HUES6 (cell line): ENCODE measurements around the gene OR3A2.
A peak's percentile ranks its signal among the peaks of the same experiment; 100 is the strongest.
"Not testable (repeated sequence)": the region's sequence is repeated elsewhere in the genome, so short reads cannot be mapped to it uniquely, and the experiment has no call there.

Source experiments
- H3K27ac ChIP-seq: 2 replicates; pipeline ENCODE4 v1.7.0; 2013; ENCODE audit warnings: low read depth, mild to moderate bottlenecking, low read length, inconsistent platforms
- H3K27me3 ChIP-seq: 2 replicates; pipeline ENCODE4 v1.6.1; 2013; ENCODE audit warnings: low read length; ENCODE audit not compliant: control insufficient read depth, insufficient read depth
- H3K36me3 ChIP-seq: 2 replicates; pipeline ENCODE4 v1.6.1; 2013; ENCODE audit warnings: low read length; ENCODE audit not compliant: control insufficient read depth, insufficient read depth
- H3K4me1 ChIP-seq: 2 replicates; pipeline ENCODE4 v1.6.1; 2013; ENCODE audit warnings: low read length; ENCODE audit not compliant: control insufficient read depth, insufficient read depth
- H3K4me3 ChIP-seq: 2 replicates; pipeline ENCODE4 v1.5.1; 2013; ENCODE audit warnings: low read depth, low read length
- H3K9ac ChIP-seq: one replicate; pipeline ENCODE4 v1.6.1; 2013; ENCODE audit warnings: mild to moderate bottlenecking, low read length
- H3K9me3 ChIP-seq: 2 replicates; pipeline ENCODE4 v1.6.1; 2013; ENCODE audit warnings: low read depth, low read length; ENCODE audit not compliant: control insufficient read depth, insufficient read depth

OR3A2 gene

DNA sequence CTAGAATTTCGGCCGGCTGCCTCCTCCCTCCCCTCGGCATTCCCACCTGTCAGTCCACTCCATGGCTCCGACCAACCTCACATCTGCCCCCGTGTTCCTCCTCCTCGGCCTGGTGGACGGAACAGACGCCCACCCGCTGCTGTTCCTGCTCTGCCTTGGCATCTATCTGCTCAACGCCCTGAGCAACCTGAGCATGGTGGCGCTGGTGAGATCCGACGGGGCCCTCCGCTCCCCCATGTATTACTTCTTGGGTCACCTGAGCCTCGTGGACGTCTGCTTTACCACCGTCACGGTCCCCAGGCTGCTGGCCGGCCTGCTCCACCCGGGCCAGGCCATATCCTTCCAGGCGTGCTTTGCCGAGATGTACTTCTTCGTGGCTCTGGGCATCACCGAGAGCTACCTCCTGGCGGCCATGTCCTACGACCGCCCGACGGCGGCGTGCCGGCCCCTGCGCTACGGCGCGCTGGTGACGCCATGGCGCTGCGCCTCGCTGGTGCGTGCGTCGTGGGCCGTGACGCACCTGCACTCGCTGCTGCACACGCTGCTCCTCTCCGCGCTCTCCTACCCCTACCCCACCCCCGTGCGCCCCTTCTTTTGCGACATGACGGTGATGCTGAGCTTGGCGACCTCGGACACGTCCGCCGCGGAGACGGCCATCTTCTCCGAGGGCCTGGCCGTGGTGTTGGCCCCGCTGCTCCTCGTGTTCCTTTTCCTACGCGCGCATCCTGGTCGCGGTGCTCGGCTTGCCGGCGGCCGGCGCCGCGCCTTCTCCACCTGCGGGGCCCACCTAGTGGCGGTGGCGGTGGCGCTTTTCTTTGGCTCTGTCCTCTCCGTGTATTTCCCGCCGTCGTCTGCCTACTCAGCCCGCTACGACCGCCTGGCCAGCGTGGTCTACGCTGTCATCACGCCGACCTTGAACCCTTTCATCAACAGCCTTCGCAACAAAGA is at the start of gene OR3A2:
Gene OR3A2, minus strand, starts transcription at position 440 of the 948 bp plus-strand sequence.
- no peaks in the 10 kb centered on the region for H3K4me1 ChIP-seq
- H3K36me3 ChIP-seq, result no peaks in the 10 kb centered on the region
- H3K27me3 ChIP-seq, result peaks cover 47% of the 10 kb centered on the region
- H3K27ac ChIP-seq, result no peak within 1 kb of the TSS
- peak within 1 kb of the TSS; percentile 41 for H3K4me3 ChIP-seq
- H3K9me3 ChIP-seq, result peaks cover 3% of the 10 kb centered on the region; the same call in 1 of the 2 replicates
- H3K9ac ChIP-seq, result no peak within 1 kb of the TSS

DNA sequence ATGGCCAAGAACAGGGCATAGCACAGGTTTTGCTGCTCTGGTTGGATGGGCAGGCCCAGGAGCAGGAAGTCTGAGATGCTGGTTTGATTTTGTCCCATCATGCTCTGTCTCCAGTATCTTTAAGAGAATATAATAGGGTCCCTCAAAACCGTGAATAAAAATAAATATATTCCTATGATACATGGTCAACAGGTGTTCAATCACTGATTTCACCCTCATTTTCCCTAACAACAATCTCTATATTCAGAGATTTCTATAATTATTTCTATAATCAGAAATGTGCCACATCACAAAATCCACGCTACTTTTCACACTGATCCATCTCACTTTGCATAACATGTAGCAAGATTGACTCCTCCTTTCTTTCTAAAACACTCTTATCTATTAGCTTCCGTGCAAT is 47.6 kb upstream of the OR3A2 start, which contains the start of gene OR1E2:
Gene OR1E2, minus strand, starts transcription at position 101 of the 400 bp plus-strand sequence. Its CDS starts 0 bp downstream, at position 101.
- H3K4me1 ChIP-seq, result no peaks in the 10 kb centered on the region; the same call in 1 of the 2 replicates
- H3K36me3 ChIP-seq, result no peaks in the 10 kb centered on the region
- H3K9me3 ChIP-seq, result no peaks in the 10 kb centered on the region
- no peaks in the 10 kb centered on the region for H3K27me3 ChIP-seq
- H3K4me3 ChIP-seq, result no peak within 1 kb of the TSS
- no peak within 1 kb of the TSS for H3K9ac ChIP-seq
- H3K27ac ChIP-seq, result no peak within 1 kb of the TSS

DNA sequence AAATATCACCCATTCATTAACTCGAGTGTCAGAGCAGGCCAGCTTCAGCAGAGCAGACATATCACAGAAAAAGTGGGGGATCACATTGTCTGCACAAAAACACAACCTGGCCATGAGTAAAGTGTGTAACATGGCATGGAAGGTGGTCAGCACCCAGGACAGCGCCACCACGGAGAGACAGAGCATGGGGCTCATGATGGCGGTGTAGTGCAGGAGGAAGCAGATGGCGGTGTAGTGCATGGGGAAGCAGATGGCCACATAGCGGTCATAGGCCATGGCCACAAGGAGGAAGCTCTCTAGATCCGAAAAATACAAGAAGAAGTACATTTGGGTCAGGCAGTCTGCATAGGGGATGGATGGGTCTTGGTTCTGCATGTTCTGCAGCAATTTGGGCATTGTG is 47.1 kb upstream of the OR3A2 start:
- not testable (repeated sequence) for H3K27ac ChIP-seq, H3K9me3 ChIP-seq, H3K4me3 ChIP-seq

DNA sequence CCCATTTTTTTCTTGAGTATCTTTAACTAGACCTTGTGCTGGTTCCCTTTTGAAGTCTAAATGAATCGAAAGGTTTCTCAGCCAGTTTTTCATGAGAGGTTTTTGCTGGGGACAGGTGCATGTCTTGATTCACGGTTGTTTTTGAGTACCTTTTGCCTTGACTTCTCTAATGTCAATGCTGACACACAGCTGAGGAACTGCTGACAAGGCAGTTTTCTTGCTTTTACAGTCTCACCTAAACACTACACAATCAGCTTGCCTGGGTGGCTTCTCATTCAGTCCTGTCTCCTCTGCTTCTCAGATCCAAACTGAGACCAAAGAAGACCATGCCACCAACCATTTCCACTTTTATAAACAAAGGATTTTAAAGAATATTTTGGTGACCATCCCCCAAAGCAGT is 32.1 kb upstream of the OR3A2 start:
- H3K9ac ChIP-seq, result no peak overlapping the region
- H3K36me3 ChIP-seq, result no peaks in the 10 kb centered on the region
- H3K27ac ChIP-seq, result no peak overlapping the region
- no peaks in the 10 kb centered on the region for H3K9me3 ChIP-seq
- no peak overlapping the region for H3K4me3 ChIP-seq
- no peaks in the 10 kb centered on the region for H3K4me1 ChIP-seq
- 0 out of 2 replicates have a peak, but pooled peaks cover 4% of the 10 kb centered on the region for H3K27me3 ChIP-seq

More for the DNA sequence above, 47.1 kb upstream of the OR3A2 start:
- H3K36me3 ChIP-seq, H3K4me1 ChIP-seq, H3K27me3 ChIP-seq, H3K9ac ChIP-seq: not testable (repeated sequence)

DNA sequence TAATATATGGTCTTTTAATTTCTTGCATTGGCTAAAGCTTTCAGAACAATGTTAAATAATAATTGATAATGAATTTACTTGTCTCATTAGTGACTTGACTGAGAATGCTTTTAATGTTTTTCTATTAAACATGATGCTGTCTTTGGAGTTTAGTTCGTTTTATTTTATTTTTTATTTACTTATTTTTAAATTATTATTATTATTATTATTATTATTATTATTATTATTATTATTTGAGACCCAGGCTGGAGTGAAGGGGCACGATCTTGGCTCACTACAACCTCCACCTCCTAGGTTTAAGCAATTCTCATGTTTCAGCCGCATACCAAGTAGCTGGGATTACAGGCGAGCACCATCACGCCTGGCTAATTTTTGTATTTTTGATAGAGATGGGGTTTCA is 29.5 kb upstream of the OR3A2 start:
- no peaks in the 10 kb centered on the region for H3K27me3 ChIP-seq
- H3K4me3 ChIP-seq, result no peak overlapping the region
- no peak overlapping the region for H3K27ac ChIP-seq
- H3K9ac ChIP-seq, result no peak overlapping the region
- H3K9me3 ChIP-seq, result no peaks in the 10 kb centered on the region
- H3K4me1 ChIP-seq, result no peaks in the 10 kb centered on the region
- H3K36me3 ChIP-seq, result no peaks in the 10 kb centered on the region

DNA sequence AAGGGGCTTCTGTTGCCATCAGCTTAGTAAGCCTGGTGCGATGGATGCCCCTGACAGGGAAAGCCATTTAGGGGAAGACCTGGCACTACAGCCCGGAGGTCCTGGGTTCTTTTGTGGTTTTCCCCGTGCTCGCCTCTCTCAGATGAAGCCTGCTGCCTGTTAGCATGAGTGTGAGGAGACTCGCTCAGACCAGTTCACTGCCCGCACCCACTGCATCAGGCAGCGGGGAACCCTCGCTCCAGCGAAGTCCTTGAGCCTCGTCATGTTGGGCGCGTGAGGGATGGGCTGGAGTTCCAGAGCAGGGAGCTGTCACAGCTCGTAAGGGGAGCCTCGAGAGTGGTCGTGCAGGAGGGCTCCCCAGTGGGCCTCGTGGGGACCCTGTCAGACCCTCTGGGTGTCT is 26.1 kb upstream of the OR3A2 start:
- H3K9me3 ChIP-seq, H3K4me3 ChIP-seq, H3K36me3 ChIP-seq, H3K27ac ChIP-seq, H3K27me3 ChIP-seq, H3K9ac ChIP-seq, H3K4me1 ChIP-seq: not testable (repeated sequence)

DNA sequence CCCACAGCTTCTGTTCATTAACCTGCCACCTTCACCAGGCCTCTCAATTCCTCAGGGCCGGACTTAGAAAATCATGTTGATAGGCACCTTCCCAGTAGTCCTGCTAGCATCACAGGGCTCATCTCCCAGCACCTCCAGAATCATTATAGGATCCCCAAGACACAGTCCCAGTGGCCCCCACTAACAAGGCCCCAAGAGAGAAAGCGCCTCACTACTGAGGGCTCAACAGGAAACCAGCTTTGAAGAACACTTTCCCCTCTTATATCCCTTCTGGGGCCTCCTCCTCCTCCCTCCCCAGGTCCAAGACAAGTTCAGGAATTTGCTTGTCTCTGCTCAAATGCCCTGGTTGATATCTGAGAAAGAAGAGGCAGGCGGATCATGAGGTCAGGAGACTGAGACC is 25.0 kb upstream of the OR3A2 start, which contains the start of gene OR3A3:
Gene OR3A3, plus strand, starts transcription at position 301 of the 400 bp plus-strand sequence.
- Histone ChIP-seq H3K9me3 (peaks cover 10% of the 10 kb centered on the region), H3K9ac (no peak within 1 kb of the TSS), H3K27me3 (no peaks in the 10 kb centered on the region), H3K4me1 (no peaks in the 10 kb centered on the region), H3K4me3 (no peak within 1 kb of the TSS), H3K27ac (no peak within 1 kb of the TSS), H3K36me3 (no peaks in the 10 kb centered on the region)

DNA sequence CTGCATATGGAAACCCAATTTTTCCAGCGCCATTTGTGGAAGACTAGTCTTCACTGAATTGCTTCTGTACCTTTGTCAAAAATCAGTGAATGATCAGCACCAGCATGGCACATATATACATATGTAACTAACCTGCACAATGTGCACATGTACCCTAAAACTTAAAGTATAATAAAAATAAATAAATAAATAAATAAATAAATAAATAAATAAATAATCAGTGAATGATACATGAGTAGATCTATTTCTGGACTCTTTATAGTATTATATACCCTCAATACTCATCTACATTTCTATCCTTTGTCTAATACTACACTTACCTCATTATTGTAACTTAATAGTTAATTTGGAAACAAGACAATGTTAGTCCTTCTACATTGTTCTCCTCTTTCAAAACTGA is 17.7 kb upstream of the OR3A2 start:
- not testable (repeated sequence) for H3K9ac ChIP-seq, H3K4me3 ChIP-seq, H3K4me1 ChIP-seq, H3K27ac ChIP-seq, H3K36me3 ChIP-seq, H3K9me3 ChIP-seq
- peaks cover 12% of the 10 kb centered on the region for H3K27me3 ChIP-seq

DNA sequence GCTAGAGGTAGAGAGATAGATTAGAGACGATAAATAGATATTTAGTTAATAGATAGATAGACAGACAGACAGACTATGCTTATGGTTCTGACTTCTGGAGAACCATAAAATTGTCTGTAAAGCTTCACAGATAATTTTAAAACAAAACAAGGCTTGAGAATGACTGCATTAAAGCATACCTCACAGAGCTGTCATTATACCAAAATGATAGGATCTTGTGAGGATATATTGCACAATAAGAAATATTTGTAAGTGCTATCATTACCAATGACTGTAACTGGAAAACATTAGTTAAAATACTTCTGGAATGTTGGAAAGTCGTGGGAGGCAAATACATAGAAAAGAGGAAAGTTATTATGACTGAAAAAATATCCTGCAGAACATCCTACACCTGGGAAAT is 15.7 kb upstream of the OR3A2 start:
- H3K4me1 ChIP-seq, result no peaks in the 10 kb centered on the region
- H3K27me3 ChIP-seq, result peaks cover 12% of the 10 kb centered on the region

DNA sequence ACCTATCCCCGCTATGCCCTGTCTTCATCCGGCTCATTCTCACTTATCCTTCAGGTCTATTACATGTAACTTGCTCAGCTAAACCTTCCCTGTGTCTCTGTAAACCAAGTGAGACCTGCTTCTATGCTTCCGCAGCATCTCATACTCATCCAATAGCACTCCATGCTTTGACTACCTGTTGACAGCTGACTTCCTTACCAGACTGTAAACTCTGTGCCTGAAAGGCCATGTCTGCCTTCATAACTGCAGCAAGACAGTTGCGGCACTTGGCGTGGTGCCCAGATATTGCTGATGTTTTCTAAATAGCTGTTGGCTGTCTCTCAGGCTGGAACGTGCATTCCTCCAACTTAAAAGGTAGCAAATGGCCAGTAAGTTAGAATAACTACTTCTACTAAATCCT is 13.9 kb upstream of the OR3A2 start:
- Histone ChIP-seq H3K4me3 (no peak overlapping the region), H3K9me3 (no peaks in the 10 kb centered on the region), H3K4me1 (no peaks in the 10 kb centered on the region), H3K27ac (no peak overlapping the region), H3K9ac (no peak overlapping the region), H3K36me3 (no peaks in the 10 kb centered on the region), H3K27me3 (peaks cover 12% of the 10 kb centered on the region)

More for the DNA sequence above, 15.7 kb upstream of the OR3A2 start:
- H3K9me3 ChIP-seq, result 0 out of 2 replicates have a peak, but pooled peaks cover 2% of the 10 kb centered on the region
- H3K27ac ChIP-seq, result no peak overlapping the region
- no peaks in the 10 kb centered on the region for H3K36me3 ChIP-seq
- no peak overlapping the region for H3K9ac ChIP-seq
- H3K4me3 ChIP-seq, result no peak overlapping the region

DNA sequence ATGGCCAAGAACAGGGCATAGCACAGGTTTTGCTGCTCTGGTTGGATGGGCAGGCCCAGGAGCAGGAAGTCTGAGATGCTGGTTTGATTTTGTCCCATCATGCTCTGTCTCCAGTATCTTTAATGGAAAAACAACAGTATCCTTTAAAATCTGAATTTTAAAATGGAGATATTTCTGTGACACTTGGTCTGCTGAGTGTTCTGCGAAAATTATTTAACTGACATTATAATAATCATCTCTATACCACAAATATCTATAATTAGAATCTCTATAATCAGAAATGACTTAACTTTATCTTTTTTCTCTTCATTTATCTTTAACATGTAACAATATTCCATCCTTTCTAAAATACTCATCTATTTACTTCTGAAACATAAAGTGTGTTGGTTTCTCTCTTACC is 12.2 kb upstream of the OR3A2 start, which contains the start of gene OR1E1:
Gene OR1E1, minus strand, starts transcription at position 101 of the 400 bp plus-strand sequence. Its CDS starts 0 bp downstream, at position 101.
- H3K9ac ChIP-seq, result no peak within 1 kb of the TSS
- H3K4me3 ChIP-seq, result no peak within 1 kb of the TSS
- no peak within 1 kb of the TSS for H3K27ac ChIP-seq
- H3K9me3 ChIP-seq, result no peaks in the 10 kb centered on the region
- no peaks in the 10 kb centered on the region for H3K4me1 ChIP-seq
- no peaks in the 10 kb centered on the region for H3K36me3 ChIP-seq
- peaks cover 12% of the 10 kb centered on the region for H3K27me3 ChIP-seq
